Gastroesophageal sphincter (tissue), 4 donors: Measurements from ENCODE around the gene ZBTB16. TPM values are rescaled to one million over a fixed set of nuclear protein-coding genes. Genes with fewer than 3 reads are reported as not detected.

Source experiments
- ATAC-seq: fragments of 150-250 bp; one replicate; pipeline ENCODE4 v1.9.1; 2016; ENCODE audit warnings: mild to moderate bottlenecking, moderate library complexity
- H3K27ac ChIP-seq, 4 donors: fragments of 200-600 bp; sonication (generic) in 3 of 4; 1 replicate in 3 of 4; 2 replicates in 1 of 4; pipeline ENCODE4 v1.5.1; 2016 to 2019
- H3K27me3 ChIP-seq: fragments of 200-600 bp; sonication (generic); one replicate; pipeline ENCODE4 v1.5.1; 2019
- H3K36me3 ChIP-seq, 2 donors: fragments of 200-600 bp; sonication (generic); one replicate each; pipeline ENCODE4 v1.5.1; 2019; ENCODE audit warnings: control low read depth in 1 of 2
- H3K4me1 ChIP-seq, 3 donors: fragments of 200-600 bp; sonication (generic); 1 replicate in 2 of 3; 2 replicates in 1 of 3; pipeline ENCODE4 v1.5.1; 2016 to 2019; ENCODE audit warnings: control low read depth in 2 of 3
- H3K4me3 ChIP-seq, 2 donors: fragments of 200-600 bp; sonication (generic); one replicate each; pipeline ENCODE4 v1.5.1; 2019; ENCODE audit warnings: mild to moderate bottlenecking in 1 of 2, moderate library complexity in 1 of 2
- H3K9me3 ChIP-seq, 3 donors: fragments of 200-600 bp; sonication (generic); one replicate each; pipeline ENCODE4 v1.5.1; 2017 to 2019; ENCODE audit warnings: control low read depth in 2 of 3
- CTCF ChIP-seq, 4 experiments: fragments of 200-600 bp in 2 of 4; fragments of 450-650 bp in 2 of 4; sonication (generic) in 1 of 4; IDR thresholded peaks; one replicate each; pipeline ENCODE4 v1.5.1; 2017 to 2019; ENCODE audit warnings: antibody characterized with exemption in 4 of 4, mild to moderate bottlenecking in 2 of 4, moderate library complexity in 2 of 4
- EP300 ChIP-seq: sonication (generic); formaldehyde crosslinking; IDR thresholded peaks from one replicate; pipeline ENCODE4 v1.6.1; 2017; ENCODE audit warnings: antibody characterized with exemption, mild to moderate bottlenecking
- POLR2A ChIP-seq, 2 donors: fragments of 450-650 bp; IDR thresholded peaks; one replicate each; pipeline ENCODE4 v1.6.1; 2017; ENCODE audit warnings: antibody characterized with exemption in 2 of 2, mild to moderate bottlenecking in 2 of 2, moderate library complexity in 1 of 2
- POLR2AphosphoS5 ChIP-seq: sonication (generic); formaldehyde crosslinking; IDR thresholded peaks from one replicate; pipeline ENCODE4 v1.6.1; 2017; ENCODE audit warnings: antibody characterized with exemption
- WGBS, 2 donors: methylation state at CpG; one replicate each; pipeline ENCODE4 v1.1.5; 2018; ENCODE audit warnings: low coverage in 1 of 2; 5-methylcytosine and 5-hydroxymethylcytosine counted together
- total RNA-seq, 4 donors: library from RNA; depleted of rRNA; stranded (reverse); fragments of >200 nt; gene quantifications; one replicate each; pipeline ENCODE4 v1.1.0, GENCODE V29; 2016

The ZBTB16 gene
- total RNA-seq, 4 donors from 2014 or later, result 153 to 284 (median 232) TPM

GRCh38 chr11:114121804-114122504 is 62.4 kb downstream of the ZBTB16 start:
- Histone ChIP-seq H3K36me3 (peaks cover 0 to 83% of the 10 kb centered on the region in 2 donors), H3K27ac (peak overlapping the region in 3 of 4 donors; percentile 26 to 45 (median 44)), H3K27me3 (no peaks in the 10 kb centered on the region), H3K4me3 (no peak overlapping the region), H3K9me3 (no peaks in the 10 kb centered on the region), H3K4me1 (peaks cover 16 to 97% (median 60%) of the 10 kb centered on the region in 3 donors)
- ATAC-seq, result no peak
- no peak for TF ChIP-seq POLR2A (IDR thresholded peaks at IDR 0.05)
- no peak for TF ChIP-seq CTCF (IDR thresholded peaks at IDR 0.05)
- TF ChIP-seq EP300, result no peak
- TF ChIP-seq POLR2AphosphoS5, result no peak
- WGBS, 2 donors, result 66 to 76% methylated on average over 3 to 6 of the region's 6 CpGs

- Histone ChIP-seq H3K27me3 (no peaks in the 10 kb centered on the region), H3K36me3 (peaks cover 0 to 84% of the 10 kb centered on the region in 2 donors), H3K9me3 (no peaks in the 10 kb centered on the region), H3K27ac (peak overlapping the region in 3 of 4 donors; percentile 26 to 45 (median 44)), H3K4me3 (no peak overlapping the region), H3K4me1 (peaks cover 16 to 97% (median 68%) of the 10 kb centered on the region in 3 donors)
- TF ChIP-seq POLR2A (IDR thresholded peaks at IDR 0.05), result no peak
- no peak for TF ChIP-seq EP300
- TF ChIP-seq CTCF (IDR thresholded peaks at IDR 0.05), result no peak
- TF ChIP-seq POLR2AphosphoS5, result no peak
- 91 to 100% methylated on average over 4 of the region's 4 CpGs for WGBS, 2 donors
- no peak for ATAC-seq
Observed at GRCh38 chr11:114122686-114123085, 63.2 kb downstream of the ZBTB16 start.

GRCh38 chr11:114123692-114124330 is 64.3 kb downstream of the ZBTB16 start:
- no peak for TF ChIP-seq POLR2AphosphoS5
- no peak for TF ChIP-seq EP300
- no peak for TF ChIP-seq CTCF (IDR thresholded peaks at IDR 0.05)
- TF ChIP-seq POLR2A (IDR thresholded peaks at IDR 0.05), result no peak
- H3K9me3 ChIP-seq, result no peaks in the 10 kb centered on the region
- ATAC-seq, result no peak
- peak overlapping the region in 1 of 4 donors; percentile 45 for H3K27ac ChIP-seq
- 95 to 98% methylated on average over 8 to 10 of the region's 11 CpGs for WGBS, 2 donors
- no peak overlapping the region for H3K4me3 ChIP-seq
- no peaks in the 10 kb centered on the region for H3K27me3 ChIP-seq
- peaks cover 19 to 98% (median 79%) of the 10 kb centered on the region in 3 donors for H3K4me1 ChIP-seq
- peaks cover 0 to 87% of the 10 kb centered on the region in 2 donors for H3K36me3 ChIP-seq

GRCh38 chr11:114124601-114125144 is 65.2 kb downstream of the ZBTB16 start:
- H3K9me3 ChIP-seq, result no peaks in the 10 kb centered on the region
- H3K4me1 ChIP-seq, result peaks cover 27 to 100% (median 85%) of the 10 kb centered on the region in 3 donors
- WGBS, 2 donors, result 97% methylated on average over 5 of the region's 5 CpGs; no CpG with 5 or more reads in 1 of the 2 donors
- ATAC-seq, result no peak
- no peak overlapping the region for H3K4me3 ChIP-seq
- H3K27me3 ChIP-seq, result no peaks in the 10 kb centered on the region
- peak overlapping the region in 1 of 4 donors; percentile 2 for H3K27ac ChIP-seq
- TF ChIP-seq EP300 (no peak), CTCF (IDR thresholded peaks at IDR 0.05) (no peak), POLR2AphosphoS5 (peak; percentile 3)
- H3K36me3 ChIP-seq, result peaks cover 0 to 88% of the 10 kb centered on the region in 2 donors
